Stimulated activated CD8-positive, alpha-beta memory T cell treated with anti-CD3 and anti-CD28 coated beads, Interleukin-4, amount 100 ng/mL, for 48 hours (primary cell): ENCODE data around the gene NT5DC3.
"Not testable (repeated sequence)": the region's sequence is repeated elsewhere in the genome, so short reads cannot be mapped to it uniquely, and the experiment has no call there.

Experiments
- DNase-seq: peaks from one replicate; pipeline ENCODE4 v3.0.0-alpha.2; 2020

NT5DC3 gene

DNA sequence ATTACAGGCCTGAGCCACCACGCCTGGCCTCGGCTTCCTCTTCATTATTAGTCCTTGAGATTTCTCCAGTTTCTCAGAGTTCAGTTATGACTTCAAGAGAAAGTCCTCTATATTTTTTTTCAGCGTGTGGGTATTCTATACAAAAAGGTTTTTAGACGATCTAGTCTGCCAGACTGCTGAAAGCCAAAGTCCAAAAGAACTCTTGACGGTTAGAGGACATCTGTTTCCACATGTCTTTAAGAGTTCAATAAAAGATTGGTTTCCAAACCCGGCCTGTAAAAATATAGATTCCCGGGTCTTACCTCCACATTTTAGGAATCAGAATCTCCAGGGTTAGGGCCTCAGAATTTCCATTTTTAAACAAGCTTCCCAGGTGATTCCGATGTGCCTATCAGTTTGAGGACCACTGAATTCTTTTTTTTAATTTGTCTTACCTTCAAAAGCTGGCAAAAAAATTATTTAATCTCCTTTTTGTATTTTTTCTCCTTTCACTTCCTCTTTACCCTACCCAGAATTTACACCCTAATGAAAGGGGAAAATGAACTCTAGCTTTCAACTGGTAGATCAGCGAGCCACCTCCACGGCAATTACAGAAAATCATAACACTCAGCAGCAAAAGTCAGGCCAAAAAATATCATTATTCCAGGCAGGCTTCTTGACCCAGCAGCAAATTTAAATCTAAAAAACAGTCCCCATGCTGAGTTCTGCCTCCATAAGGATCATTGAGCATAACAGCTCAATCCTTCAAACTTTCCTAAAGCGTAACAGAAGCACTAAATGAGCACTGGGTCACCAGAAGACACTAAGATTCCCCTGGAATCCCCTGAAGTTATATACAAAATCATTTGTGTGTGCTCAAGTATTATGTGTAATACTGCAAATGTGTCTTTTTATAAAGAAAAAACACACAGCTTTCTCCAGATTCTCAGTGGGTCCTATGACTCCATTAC, 8.7 kb downstream of the NT5DC3 start:
- no peak for DNase-seq

DNA sequence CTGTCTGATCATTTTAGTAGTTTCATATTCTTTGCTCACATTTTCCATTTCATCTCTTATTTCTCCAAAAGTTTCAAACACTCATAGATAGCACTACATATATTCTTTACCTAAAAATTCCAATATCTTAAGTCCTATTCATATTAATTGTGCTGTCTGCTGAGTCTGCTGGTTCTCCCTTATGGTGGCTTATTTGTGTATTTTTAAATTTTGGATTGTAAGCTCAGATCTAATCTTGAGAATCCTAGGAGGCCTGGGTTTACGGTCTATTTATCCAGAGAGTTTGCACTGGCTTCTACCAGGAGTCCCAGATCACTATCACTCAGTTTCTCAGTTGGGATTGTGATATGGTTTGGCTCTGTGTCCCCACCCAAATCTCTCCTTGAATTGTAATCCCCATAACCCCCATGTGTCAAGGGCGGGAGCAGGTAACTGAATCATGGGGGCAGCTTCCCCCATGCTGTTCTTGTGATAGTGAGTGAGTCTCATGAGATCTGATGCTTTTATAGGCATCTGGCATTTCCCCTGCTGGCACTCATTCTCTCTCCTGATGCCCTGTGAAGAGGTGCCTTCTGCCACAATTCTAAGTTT, 10.2 kb downstream of the NT5DC3 start:
- no peak for DNase-seq

DNA sequence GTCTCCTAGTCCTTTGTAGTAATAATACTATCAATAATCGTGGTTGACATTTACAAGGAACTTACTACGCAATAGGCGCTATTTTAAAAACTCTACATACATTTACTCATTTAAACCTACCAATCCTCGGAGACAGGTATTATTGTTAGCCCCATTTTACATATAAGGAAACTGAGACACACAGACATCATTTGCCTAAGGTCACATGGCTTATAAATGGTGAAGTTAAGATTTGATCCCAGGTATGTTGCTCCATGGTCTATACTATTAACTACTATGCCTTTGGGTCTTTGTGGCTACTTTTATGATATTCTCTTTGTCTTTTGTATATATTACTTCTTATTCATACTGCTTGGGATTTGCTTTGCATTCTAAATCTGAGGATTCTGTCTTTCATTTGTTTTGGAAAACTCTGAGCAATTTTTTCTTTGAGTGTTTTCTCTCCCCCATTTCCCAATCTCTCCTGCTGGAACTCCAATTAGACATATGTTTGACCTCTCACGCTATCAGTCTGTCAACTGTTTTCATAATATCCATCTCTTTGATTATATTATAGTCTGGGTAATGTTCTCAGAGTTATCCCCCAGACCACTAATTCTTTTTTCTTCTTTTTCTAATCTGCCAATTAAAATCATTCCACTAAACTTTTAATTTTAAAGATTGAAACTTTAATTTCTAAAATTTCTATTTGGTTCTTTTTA, 10.9 kb downstream of the NT5DC3 start:
- DNase-seq = no peak

DNA sequence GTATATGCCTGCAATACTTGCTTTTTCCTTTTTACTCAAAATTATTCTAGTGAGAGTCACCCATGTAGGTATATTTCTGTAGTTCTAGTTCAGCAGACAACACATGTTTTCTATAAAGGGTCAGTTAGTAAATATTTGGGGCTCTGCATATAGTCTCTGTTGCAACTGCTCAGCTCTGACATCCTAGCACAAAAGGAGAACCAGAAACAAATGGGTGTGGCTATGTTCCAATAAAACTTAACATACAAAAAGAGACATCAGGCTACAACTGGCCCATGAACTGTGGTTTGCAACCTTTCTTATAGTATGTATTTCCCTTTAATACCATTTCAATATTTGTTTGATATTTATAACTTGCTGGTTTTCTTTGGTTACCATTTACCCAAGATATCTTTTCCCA, 11.9 kb downstream of the NT5DC3 start:
- DNase-seq = no peak

DNA sequence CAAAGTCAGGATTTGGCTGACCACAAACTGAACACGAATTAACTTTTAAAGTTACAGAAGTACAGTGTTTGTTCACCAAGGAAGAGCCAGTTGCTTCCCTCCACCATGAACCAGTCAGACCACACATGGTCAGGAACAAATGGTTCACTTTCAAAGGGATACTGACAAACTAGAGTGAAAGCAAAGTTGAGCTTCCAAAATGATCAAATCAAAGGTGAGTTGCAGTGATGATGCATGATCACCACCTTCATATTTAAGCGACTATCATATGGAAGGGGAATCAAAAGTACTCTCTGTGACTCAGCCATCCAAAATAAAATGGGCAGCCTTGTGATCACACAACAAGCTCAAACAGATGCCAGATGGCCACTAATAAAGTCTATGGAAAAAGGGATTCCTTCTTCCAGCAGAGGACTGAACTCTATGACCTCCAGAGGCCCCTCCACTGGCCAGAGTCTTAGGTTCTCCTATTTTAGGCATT, 13.1 kb downstream of the NT5DC3 start:
- DNase-seq = no peak

DNA sequence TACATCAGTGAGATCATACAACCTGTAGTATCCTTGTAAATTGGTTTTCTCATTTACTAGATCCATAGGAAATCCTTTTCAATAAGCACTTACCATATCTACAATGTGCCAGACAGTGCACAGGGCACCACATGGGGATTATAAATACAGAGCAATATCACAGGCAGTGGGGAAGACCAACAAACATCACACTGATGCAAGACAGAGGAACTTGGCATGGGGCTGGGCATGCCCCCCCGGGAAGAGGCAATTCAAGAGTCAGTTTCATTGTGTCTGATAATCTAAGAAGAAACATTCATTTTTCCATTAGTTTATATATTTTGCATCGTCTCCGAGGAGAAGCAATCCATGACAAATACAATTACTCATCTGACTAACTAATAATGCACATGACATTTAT, 16.2 kb downstream of the NT5DC3 start:
- no peak for DNase-seq

DNA sequence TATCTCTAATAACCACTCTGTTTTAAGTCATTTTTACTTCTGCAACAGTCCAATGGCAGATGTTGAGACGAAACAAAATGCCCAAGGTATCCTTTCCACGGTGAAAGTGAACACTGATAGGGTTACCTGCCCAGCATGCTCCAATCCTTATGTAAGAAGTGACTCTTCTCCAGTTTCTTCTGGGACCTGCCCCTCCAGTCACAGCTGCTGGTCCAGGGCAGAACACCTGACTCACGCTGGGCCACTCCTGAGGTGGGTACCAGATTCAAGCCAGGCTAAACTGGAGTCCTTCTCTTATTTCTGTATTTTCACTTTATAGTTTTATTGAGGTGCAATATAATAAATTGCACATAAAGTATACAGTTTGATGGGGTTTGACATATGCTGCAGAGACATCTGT, 16.7 kb downstream of the NT5DC3 start:
- DNase-seq = no peak

DNA sequence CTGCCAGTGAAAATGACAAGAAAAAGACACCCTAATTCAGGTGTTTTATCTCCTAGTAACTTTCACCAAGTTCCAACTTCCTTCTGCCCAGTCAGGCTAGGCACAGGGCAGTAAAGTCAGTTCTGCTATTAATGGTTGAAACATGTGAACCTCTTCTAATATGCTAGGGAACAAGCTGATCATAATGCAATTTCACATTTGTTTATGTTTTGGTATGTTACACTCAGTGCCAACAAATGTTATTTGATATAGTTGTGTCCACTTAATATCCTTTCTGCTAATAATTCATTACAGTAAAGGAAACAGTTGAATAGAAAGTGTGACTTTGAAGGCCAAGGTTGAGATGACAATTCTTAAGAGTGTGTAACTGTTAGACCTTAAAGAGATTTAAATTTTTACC, 17.2 kb downstream of the NT5DC3 start:
- DNase-seq = no peak

DNA sequence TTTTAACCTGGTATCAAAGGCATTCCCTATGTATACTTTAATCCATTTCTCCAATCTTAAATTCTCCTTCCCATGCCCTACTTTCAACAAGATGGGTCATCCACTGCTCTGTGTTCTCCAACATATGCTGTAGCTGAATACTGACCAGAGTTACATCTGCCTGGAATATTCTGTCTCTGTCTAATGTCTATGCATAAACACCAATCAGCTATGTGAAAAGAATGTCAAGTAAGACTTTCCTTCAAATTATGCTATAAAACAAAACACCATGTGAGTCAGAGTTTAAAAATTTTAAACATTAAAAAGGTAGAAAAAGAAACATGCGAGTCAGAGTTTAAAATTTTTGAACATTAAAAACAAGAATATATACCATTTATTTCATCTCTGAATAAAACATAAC, 19.3 kb downstream of the NT5DC3 start:
- DNase-seq = no peak

DNA sequence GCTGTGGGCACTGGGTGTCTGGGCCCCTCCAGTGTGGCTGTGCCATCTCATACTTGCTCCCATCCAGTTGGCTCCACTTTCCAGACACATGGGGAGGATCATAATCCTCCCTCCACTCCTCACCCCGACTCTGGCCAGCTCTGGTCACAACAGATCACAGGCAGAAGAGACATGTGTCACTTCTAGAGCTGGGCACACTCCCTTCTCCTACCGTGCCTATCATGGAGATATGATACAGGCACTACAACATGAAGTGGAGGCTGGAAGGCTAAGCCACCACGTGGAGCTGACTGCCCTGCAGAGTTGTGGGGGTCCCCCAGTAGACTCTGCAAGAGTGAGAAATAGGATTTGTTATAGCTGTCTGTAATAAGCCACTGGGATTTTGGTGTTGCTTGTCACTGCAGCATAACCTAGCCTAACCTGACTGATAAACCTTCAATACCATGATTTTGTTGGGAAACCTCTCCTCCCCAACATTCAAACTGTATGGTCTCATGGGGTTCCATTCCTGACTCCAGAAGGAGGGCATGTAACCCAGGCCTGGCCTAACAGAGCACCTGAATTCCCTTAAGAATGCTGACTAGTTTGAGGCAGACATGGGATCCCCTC, 20.0 kb downstream of the NT5DC3 start:
- DNase-seq = no peak

DNA sequence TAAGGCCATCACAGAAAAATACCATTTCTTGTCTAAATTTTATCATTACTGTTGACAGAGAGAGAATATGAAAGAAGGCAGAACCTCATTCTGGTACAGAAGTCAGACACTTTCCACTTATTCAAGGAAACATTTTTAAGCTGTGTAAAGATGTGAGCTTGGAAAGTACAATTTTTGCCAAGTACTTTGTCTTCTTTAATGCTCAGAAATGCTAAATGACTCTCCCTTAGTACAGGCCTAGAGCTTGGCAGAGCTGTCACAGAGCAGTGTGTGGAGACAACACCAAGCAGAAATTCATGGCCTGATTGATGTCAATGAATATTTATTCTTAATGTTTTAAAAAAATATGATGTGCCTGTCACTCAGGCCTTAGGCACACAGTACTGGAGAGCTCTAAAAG, 20.7 kb downstream of the NT5DC3 start:
- no peak for DNase-seq

DNA sequence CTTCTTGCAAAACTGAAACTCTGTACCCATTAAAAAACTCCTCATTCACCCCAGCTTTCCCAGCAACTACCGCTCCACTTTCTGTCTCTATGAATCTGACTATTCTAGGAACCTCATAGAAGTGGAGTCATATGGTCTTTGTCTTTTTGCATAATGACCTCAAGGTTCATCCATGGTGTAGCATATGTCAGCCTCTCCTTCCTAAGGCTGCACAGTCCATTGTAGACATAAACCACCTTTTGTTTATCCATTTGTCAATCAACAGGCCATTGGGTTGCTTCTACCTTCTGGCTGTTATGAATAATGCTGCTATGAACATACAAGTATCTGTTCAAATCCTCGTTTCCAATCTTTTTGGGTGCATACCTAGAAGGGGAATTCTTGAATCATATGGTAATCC, 21.1 kb downstream of the NT5DC3 start:
- DNase-seq = no peak

DNA sequence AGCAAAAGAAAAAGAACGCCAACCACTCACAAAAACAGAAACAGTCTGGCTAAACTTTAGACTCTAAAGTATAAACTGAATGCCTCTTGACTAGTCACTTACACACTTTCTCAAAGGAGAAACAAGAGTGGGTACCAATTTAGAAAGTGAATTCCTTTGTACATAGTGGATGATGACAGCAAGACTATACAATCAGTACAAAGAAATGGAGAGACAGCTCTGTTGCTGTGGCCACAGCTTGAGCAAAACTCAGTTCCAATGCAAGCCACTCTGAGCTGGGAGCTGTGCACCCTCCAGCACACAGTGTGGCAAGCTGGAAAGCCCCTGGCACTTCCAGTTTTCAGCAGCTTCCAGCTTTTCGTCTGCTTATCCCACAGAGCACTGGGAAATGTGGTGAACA, 21.7 kb downstream of the NT5DC3 start:
- no peak for DNase-seq

DNA sequence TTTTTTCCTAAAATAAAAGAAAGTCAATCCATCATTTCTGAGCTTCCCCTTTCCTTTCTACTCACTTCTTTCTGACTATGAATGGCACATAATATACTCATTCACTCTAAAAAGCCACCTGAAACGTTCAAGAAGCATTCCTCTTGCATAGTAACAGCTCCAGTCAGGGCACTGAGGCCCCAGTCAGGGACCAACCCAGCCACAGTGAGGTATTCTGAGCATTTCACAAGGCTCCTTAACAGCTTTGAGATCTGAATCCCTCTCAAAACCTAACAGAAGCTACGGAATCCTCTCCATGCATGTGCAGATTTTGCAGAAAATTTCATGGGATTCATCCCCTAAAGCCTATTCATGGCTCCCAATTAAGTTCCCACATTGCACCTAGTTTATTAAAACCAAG, 23.2 kb downstream of the NT5DC3 start:
- DNase-seq = no peak

DNA sequence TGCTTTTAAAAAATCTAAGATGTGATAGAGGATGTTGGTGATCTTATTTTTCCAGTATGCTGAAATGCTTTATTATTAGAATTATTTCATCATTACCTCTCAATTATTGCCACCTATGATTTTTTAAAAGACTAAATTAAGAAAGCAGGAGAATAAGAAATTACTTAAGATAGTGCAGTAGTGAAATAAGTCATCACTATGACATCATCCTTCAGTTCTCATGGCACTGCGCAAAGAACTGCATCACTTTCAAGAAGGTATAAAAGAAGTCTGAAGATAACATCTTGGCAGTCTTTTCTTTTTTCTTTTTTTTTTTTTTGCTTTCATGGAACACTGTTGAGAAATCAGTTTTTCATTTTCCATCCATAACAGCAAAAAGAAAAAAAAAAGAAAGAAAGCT, 24.4 kb downstream of the NT5DC3 start:
- DNase-seq = no peak

DNA sequence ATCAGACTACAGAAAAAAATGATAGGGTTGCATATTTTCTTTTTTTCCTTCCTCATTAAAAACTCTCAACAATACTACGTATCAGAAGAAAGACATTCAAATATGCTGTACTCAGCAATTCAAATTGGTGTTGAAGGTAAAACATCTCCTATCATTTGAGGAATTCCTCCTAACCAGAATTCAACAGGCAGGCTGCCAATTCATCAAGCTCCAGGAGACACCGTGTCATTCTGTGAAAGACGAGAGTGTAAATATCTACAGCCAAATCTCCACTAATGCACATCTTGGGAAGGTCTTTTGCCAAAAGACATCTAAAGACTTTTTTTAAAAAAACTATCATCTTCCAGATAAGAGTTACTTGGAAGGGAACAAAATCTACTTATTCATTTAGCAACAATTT, 26.6 kb downstream of the NT5DC3 start:
- no peak for DNase-seq

DNA sequence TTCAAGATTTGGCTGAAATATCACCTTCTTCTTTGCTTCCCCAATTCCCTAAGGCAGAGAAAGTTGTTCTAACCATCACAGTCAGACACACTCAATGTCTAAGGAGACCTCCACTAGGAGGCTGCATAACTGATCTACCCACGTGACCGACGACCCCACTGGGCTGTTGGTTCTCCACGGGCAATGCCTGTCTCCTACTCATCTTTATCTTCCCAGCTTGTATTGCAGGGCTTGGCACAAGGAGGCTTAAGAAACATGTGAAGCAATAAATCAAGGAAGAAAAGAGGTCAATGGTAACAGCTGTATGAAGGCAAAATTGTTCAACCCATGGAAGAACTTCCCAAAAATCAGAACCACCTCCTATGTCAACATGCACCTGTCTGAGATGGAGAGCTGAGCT, 27.1 kb downstream of the NT5DC3 start:
- DNase-seq = no peak

DNA sequence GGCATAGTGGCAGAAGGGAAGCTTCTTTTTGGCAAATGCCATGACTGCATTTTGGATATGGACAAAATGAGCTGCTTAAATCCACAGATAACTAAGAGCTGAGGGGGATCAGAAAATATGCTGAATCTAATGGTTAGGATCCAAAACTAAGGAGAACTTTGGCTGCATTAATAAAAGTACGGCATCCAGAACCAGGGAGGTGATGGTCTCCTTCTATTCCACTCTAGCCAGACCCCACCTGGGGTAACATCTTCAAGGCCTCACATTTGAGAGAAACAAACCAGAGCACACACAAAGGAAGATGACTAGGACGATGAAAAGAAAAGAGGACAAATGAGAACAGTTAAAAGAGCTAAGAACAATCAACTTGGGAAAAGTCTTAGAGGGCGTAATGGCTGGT, 27.6 kb downstream of the NT5DC3 start:
- DNase-seq = no peak

DNA sequence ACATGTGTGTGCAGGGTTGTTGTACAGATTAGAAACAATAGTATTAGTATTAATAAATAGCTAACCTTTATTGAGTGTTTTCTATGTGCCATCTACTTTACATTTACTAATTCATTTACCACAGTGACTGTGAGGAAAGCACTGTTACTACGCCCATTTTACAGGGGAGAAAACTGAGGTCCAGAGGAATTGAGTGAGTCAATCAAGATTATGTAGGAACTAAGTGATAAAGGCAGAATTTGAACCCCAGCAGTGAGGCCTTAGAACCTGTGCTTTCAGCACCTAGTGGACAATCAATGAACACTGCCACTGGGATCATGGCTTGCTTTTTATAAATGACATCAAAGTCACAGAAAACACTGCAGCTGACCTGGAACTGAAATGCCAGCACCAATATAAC, 28.2 kb downstream of the NT5DC3 start:
- no peak for DNase-seq

DNA sequence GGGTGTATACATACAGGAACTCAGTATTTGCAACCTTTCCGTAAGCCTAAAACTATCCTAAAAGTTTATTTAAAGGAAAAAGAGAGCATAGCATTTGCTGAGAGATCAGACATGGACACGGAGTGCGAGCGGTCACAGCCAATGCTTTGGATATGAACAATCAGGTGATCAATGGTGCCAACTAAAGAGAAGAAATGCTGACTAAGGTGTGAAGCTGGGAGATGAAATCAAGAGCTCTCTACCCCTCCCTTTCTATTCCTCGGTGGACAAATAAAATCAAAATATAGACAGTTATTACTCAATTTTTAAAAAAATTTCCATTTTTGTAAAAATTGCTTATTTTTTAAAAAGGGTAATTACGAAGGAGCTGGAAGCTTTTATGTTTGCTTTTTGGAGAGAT, 29.2 kb downstream of the NT5DC3 start:
- DNase-seq = no peak

DNA sequence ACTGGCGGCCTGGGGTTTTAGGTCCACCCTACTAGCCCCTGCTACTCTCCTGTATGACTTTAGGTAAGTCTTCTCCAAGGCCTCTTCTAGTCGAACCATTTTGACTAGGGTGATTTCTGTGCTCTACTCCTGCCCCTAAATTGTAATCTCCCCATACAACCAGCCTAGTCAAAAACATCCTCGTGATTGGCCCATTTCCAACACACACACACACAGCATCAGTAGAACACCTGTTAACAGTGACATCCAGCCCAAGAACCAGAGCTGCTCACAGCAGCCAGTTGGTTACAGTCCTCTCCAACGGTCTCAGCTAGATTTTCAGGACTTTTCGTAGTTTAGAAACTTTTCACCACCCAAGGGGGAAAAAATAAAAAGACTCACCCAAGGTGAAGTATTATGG, 30.9 kb downstream of the NT5DC3 start:
- no peak for DNase-seq

DNA sequence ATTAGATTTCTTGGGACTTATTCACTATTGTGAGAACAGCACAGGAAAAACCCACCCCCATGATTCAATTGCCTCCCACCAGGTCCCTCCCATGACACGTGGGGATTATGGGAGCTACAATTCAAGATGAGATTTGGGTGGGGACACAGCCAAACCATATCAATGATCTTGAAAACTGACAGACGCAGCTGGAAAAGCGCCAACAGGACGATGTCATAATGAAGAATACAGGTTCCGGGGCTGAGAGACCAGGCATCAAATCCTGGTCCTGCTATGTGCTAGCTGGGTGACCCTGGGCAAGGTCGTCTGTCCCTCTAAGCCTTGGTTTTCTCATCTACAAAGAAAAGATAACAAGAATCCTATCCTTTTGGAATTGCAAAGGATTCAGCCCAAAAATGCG, 31.4 kb downstream of the NT5DC3 start:
- DNase-seq = not testable (repeated sequence)

DNA sequence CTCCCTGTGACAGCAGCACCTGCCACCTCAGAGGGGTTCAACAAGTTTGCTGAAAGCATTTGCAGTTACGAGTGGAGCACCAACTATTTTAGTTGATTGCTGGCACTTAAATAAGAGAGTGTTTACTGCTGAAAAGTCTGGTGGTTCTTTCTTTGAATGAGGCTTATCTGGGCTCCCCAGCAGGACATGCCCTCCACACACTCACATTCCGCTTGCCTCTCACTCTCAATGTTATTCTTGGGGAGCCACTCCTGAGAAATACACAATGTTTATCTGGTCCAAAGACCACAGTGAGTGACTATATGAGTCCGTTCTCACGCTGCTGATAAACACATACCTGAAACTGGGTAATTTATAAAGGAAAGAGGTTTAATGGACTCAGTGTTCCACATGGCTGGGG, 31.9 kb downstream of the NT5DC3 start:
- DNase-seq = no peak
